GM12872 (cell line): ENCODE results near the gene ADAM12.

Experiments
- TF ChIP-seq, protein P1 (sequence below): IDR thresholded peaks from 3 replicates; pipeline ENCODE4 v1.5.1; 2011; ENCODE audit warnings: low read depth, mild to moderate bottlenecking, low read length, moderate library complexity; ENCODE audit not compliant: insufficient read depth

ADAM12 gene

DNA sequence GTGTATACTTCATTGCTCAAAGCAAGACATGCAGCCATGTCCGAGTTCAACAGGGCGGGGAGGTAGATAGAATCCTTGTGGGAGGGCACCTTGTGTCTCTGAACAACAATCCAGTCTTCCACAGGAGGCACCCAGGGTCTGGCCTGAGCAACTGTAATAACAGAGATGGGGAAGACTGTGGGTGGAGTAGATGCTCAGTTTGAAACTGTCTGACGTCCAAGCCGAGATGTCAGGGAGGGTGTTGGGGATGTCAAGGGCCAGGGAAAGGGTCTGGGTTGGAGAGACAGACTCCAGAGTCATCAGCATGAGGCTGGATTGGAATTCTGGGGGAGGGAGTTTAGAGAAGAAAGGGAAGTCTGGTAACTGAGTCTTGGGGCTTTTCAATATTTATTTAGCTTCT is 403.9 kb downstream of the ADAM12 start:
- TF ChIP-seq, protein P1, sequence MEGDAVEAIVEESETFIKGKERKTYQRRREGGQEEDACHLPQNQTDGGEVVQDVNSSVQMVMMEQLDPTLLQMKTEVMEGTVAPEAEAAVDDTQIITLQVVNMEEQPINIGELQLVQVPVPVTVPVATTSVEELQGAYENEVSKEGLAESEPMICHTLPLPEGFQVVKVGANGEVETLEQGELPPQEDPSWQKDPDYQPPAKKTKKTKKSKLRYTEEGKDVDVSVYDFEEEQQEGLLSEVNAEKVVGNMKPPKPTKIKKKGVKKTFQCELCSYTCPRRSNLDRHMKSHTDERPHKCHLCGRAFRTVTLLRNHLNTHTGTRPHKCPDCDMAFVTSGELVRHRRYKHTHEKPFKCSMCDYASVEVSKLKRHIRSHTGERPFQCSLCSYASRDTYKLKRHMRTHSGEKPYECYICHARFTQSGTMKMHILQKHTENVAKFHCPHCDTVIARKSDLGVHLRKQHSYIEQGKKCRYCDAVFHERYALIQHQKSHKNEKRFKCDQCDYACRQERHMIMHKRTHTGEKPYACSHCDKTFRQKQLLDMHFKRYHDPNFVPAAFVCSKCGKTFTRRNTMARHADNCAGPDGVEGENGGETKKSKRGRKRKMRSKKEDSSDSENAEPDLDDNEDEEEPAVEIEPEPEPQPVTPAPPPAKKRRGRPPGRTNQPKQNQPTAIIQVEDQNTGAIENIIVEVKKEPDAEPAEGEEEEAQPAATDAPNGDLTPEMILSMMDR: no peak

DNA sequence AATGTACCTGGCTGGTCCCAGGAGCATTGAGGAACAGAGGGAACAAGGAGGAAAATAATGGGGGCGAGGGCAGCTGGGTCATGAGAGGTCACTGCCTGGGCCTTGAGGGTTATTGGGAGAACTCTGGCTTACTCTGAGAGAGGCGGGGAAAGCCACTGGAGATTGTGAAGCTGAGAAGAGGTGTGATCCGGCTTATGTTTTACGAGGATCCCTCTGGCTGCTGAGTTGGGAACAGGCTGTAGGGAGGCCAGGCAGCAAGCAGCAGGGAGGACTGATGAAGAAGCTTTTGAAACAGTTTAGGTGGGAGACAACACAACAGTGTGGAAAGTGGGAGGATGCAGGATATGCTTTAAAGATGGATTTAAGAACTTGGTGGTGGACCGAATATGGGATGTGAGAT is 404.6 kb downstream of the ADAM12 start:
- TF ChIP-seq, protein P1: no peak

DNA sequence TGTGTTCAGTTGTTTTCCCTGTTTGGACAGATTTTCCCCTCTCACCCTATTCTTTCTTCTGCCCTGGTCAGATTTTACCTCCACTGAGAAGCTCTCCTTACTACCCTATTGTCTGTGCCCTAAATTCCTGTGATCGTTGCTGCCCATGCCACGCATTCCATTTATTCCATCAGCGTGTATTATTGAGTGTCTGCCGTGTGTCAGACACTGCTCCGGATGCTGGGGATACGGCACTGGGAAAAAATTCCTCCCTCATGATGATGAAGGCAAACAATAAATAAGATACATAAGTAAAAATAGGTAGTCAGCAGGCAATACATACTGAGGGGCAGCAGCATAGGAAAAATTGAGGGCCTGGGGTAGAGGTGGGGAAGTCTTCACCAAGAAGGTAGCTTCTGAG is 405.1 kb downstream of the ADAM12 start:
- TF ChIP-seq, protein P1: no peak

DNA sequence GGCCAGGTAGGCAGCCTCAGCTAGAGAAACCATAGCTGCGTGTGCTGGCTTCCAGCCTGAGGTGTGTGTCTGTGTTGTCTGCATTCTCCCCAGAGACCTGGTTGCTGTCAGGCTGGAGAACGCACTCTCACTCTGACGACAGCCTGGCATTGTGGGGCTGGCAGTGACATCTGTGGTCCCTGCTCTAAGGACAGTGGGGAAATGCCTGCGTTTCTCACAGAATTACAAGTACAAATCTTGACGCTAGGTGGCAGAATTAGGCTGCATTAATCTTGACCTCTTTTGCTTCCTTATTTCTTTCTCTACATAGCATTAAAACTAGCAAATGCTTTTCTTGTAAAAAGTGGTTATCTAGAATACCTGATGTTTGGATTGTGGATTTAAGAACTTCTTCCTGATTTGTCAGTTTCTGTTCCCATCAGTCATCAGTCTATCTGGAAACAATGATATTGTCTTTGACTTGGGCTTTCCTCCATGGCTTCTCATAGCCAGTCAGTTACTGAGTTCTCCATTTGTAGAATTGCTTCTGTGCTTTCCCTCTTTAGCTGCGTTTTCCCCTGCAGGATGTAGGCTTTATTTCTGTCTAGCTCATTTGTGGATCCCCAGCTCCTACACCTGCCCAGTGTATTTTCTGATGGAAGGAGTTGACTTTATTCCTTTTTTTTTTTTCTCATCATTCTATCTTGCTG is 405.9 kb downstream of the ADAM12 start:
- TF ChIP-seq, protein P1: peak; percentile 63

DNA sequence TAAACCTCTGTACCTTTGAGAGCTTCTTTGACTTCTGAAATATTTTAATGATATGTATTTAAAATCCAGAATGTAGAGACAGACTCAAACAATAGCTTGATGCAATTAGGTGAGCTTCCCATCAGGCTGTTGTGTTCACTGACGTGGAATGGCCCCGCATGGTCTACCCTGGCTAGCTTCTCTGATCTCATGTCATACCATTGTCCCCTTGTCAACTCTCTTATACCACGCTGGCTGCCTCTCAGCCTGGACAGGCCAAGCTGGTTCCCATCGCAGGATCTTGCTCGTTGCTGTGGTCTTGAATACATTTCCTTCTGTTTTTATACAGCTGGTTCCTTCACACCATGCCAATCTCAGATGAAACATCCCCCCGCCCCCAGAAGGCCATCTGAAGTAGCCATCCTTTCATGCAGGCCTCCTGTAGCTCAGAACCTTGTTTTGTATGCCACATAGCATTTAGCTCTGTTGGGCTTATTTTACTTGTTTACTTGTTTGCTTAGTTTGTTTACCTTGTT is 407.7 kb downstream of the ADAM12 start:
- TF ChIP-seq, protein P1: no peak

DNA sequence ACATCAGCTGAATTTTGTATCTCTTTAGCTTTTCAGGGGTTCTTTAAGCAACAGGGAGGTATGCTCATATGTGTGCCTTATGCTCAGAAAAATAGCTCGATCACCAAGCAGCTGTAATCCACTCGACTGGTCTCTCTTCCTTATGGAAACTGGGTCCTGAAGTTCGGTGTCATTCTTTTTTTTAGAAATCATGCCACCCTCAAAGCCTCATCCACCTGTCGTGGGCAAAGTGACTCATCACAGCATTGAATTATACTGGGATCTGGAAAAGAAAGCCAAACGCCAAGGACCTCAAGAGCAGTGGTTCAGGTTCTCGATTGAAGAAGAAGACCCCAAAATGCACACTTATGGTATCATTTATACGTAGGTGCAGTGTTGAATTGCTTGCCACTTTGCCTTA is 408.3 kb downstream of the ADAM12 start:
- TF ChIP-seq, protein P1: no peak

DNA sequence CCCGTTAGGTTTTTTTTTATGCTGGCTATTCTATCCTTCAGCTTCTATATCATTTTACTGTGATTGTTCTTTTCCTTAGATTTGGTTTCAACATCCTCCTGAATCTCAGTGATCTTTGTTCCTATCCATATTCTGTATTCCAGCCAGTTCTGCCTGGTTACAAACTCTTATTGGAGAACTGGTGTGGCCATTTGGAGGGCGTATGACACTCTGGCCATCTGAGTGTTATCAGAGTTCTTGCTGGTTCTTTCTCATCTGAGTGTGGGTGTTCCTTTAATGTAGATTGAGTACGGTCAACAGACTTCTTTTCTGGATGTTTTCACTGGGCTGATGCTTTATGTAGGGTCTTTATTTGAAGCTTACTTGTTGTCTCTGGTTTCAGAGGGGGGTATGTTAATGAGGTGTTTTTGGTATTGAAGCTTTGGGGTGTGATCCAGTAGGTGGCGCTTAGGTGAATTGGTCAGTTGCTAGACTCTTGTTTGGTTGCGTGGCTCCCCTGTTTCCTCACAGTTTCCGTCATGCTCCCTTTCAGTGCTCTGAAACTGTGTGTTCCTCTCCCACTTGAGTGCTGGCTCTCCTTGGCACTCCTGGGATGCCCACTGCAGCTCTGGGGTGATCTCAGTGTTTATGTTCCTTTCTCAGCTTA is 411.2 kb downstream of the ADAM12 start:
- TF ChIP-seq, protein P1: peak; percentile 60
